GM19240 (cell line): ENCODE data around the gene CCKAR.

Experiments used
- DNase-seq: peaks from one replicate; pipeline ENCODE4 v3.0.0; 2011; ENCODE audit warnings: low spot score; ENCODE audit not compliant: insufficient read length

Gene CCKAR

GRCh38 chr4:26459756-26460530 lies 30.3 kb downstream of the CCKAR start:
- DNase-seq = no peak

- peak; percentile 33 for DNase-seq
Observed at GRCh38 chr4:26459054-26459755, 31.1 kb downstream of the CCKAR start.

GRCh38 chr4:26458157-26458561 lies 32.1 kb downstream of the CCKAR start:
- DNase-seq = no peak

GRCh38 chr4:26457412-26457811 lies 32.9 kb downstream of the CCKAR start:
- DNase-seq = no peak

GRCh38 chr4:26455571-26455970 lies 34.7 kb downstream of the CCKAR start:
- DNase-seq = no peak

GRCh38 chr4:26454961-26455360 lies 35.3 kb downstream of the CCKAR start:
- DNase-seq = no peak

- no peak for DNase-seq
Observed at GRCh38 chr4:26452565-26453531, 37.4 kb downstream of the CCKAR start.

GRCh38 chr4:26451597-26451996 lies 38.7 kb downstream of the CCKAR start:
- no peak for DNase-seq

GRCh38 chr4:26450418-26450817 lies 39.9 kb downstream of the CCKAR start:
- no peak for DNase-seq

GRCh38 chr4:26447378-26447777 lies 42.9 kb downstream of the CCKAR start:
- DNase-seq = no peak

GRCh38 chr4:26441771-26442170 lies 48.5 kb downstream of the CCKAR start:
- no peak for DNase-seq

- DNase-seq = no peak
Observed at GRCh38 chr4:26441102-26441501, 49.2 kb downstream of the CCKAR start.

- no peak for DNase-seq
Observed at GRCh38 chr4:26434030-26434639, 56.1 kb downstream of the CCKAR start.

GRCh38 chr4:26433556-26433955 lies 56.7 kb downstream of the CCKAR start:
- DNase-seq = no peak

- no peak for DNase-seq
Observed at GRCh38 chr4:26432419-26432818, 57.9 kb downstream of the CCKAR start.

GRCh38 chr4:26431461-26432180 lies 58.7 kb downstream of the CCKAR start:
- DNase-seq = no peak
